Stomach (tissue), 4 donors: ENCODE data around the gene MYO1B.

ENCODE experiments used
- CTCF ChIP-seq, 7 experiments: fragments of 450-650 bp in 4 of 7; fragments of 200-600 bp in 3 of 7; sonication (generic) in 3 of 7; IDR thresholded peaks; one replicate each; pipeline ENCODE4 v1.5.1; 2016 to 2019; ENCODE audit warnings: antibody characterized with exemption in 7 of 7, control low read depth in 2 of 7, mild to moderate bottlenecking in 1 of 7
- POLR2A ChIP-seq, 4 donors: fragments of 450-650 bp; IDR thresholded peaks; one replicate each; pipeline ENCODE4 v1.6.1; 2016; ENCODE audit warnings: antibody characterized with exemption in 4 of 4, control low read depth in 2 of 4, mild to moderate bottlenecking in 1 of 4, moderate library complexity in 1 of 4

- TF ChIP-seq CTCF (IDR thresholded peaks at IDR 0.05) (no peak), POLR2A (IDR thresholded peaks at IDR 0.05) (no peak)
Observed at GRCh38 chr2:191255271-191255670, 10.1 kb downstream of the MYO1B start.
